GM18505 (cell line): ENCODE measurements around the gene NAXD.

Experiments used
- ATAC-seq: cut with Tn5 transposase; IDR thresholded peaks from one replicate; pipeline ENCODE4 v1.9.1; 2021; ENCODE audit not compliant: unreplicated experiment
- POLR2A ChIP-seq: IDR thresholded peaks from 4 replicates; pipeline ENCODE4 v1.6.1; 2011; ENCODE audit warnings: borderline replicate concordance; ENCODE audit not compliant: insufficient read depth, insufficient read length; ENCODE audit errors: extremely low read depth

Gene NAXD

GRCh38 chr13:110647365-110647737 is 32.0 kb downstream of the NAXD start:
- no peak for TF ChIP-seq POLR2A
- ATAC-seq = no peak

- no peak for ATAC-seq
These were observed 32.9 kb downstream of the NAXD start for GRCh38 chr13:110648146-110648819.

GRCh38 chr13:110648848-110649421 is 33.6 kb downstream of the NAXD start:
- TF ChIP-seq POLR2A = no peak
- ATAC-seq = no peak

More at GRCh38 chr13:110648146-110648819, 32.9 kb downstream of the NAXD start:
- TF ChIP-seq POLR2A = no peak

DNA sequence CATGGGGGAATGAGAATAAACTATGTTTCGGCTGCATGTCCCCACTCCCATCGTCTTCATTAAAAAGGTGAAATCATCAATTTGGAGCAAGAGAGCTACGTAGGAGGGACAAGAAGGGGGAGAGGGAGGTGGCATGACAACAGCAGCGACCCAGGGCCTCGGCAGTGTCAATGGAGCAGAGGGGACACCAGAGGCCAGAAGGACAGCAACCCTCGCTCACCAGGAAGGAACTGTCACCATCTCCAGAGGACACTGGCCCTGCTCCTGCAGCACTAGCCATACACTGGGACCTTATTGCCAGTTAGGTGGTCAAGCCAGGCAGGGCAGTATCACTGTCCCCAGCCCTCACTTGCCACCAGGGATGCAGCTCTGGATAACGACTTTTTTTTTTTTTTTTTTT is 34.2 kb downstream of the NAXD start:
- no peak for TF ChIP-seq POLR2A
- ATAC-seq = no peak

DNA sequence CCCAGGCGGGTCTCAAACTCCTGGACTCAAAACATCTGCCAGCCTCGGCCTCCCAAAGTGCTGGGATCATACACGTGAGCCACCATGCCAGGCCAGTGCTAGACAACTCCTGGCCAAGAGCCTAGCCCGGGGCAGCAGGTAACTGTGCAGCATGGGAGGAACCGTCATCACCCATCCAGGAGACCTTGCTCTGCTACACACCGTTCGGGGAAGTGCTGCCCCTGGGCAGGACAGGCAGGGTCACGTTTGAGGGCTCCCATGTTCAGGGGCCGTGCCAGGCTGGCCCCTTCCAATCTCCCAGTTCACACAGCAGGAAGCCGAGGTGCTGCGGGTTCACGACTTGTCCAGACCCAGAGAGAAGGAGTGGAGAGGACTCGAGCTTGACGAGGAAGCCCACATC is 35.1 kb downstream of the NAXD start:
- no peak for ATAC-seq
- TF ChIP-seq POLR2A = no peak

- no peak for TF ChIP-seq POLR2A
- no peak for ATAC-seq
These were observed 35.9 kb downstream of the NAXD start for GRCh38 chr13:110651271-110651670.

GRCh38 chr13:110651726-110652230 is 36.4 kb downstream of the NAXD start:
- no peak for ATAC-seq
- no peak for TF ChIP-seq POLR2A

DNA sequence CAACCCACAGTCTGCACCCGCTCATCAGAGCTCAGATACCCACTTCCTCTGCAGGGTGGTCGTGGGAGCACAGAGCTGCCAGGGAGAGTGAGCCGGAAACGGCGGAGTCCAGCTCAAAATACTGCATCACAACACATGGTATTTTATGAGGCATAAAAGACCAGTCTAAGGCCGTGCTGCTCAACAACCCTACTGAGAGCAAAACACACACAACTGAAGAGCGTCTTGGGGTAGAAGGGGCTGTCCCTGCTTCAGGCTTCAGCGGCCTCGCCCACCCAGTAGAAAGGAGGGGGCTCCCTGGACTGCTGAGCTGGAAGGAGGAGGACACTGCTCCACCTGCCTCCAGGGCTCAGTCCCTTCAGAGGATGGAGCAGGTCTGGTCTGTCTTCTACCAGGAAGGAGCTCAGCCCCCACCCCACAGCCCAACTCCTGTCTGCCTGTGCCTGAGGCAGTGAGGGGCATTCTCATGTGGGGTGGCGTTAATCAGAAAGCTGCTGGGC is 36.9 kb downstream of the NAXD start:
- ATAC-seq = no peak
- TF ChIP-seq POLR2A = no peak

GRCh38 chr13:110652764-110653163 is 37.4 kb downstream of the NAXD start:
- ATAC-seq = no peak
- no peak for TF ChIP-seq POLR2A

GRCh38 chr13:110653271-110653670 is 37.9 kb downstream of the NAXD start:
- ATAC-seq = no peak
- no peak for TF ChIP-seq POLR2A

- no peak for TF ChIP-seq POLR2A
- ATAC-seq = no peak
These were observed 38.5 kb downstream of the NAXD start for GRCh38 chr13:110653851-110654250.

- ATAC-seq = no peak
- no peak for TF ChIP-seq POLR2A
These were observed 41.9 kb downstream of the NAXD start for GRCh38 chr13:110657196-110657595.

DNA sequence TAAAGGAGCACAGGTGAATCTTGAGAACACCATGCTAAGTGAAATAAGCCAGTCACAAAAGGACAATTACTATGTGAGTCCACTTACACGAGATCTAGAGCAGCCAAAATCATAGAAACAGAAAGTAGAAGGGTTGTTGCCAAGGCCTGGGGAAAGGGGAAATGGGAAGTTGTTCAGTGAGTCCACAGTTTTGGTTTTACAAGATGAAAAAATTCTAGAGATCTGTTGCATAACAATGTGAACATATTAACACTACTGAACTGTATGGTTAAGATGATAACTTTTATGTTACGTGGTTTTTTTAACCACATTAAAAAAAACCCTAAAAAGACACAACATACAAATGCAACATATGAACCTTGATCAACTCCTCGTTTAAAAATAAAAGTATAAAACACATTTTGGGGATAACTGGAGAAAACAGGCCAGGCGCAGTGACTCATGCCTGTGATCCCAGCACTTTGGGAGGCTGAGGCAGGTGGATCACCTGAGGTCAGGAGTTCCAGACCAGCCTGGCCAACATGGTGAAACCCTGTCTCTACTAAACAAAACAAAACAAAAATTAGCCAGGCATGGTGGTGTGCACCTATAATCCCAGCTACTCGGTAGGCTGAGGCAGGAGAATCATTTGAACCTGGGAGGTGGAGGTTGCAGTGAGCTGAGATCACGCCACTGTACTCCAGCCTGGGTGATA is 43.0 kb downstream of the NAXD start:
- ATAC-seq = peak; percentile 93

- TF ChIP-seq POLR2A = no peak
- ATAC-seq = no peak
These were observed 45.9 kb downstream of the NAXD start for GRCh38 chr13:110661256-110661655.

GRCh38 chr13:110662091-110662490 is 46.7 kb downstream of the NAXD start:
- ATAC-seq = no peak
- TF ChIP-seq POLR2A = no peak
